Keratinocyte (primary cell): ENCODE results near the gene C10orf71.

Experiments used
- CTCF ChIP-seq, 3 experiments: IDR thresholded peaks in 1 of 3; conservative IDR thresholded peaks in 1 of 3; optimal IDR thresholded peaks in 1 of 3; 2 replicates in 2 of 3; 3 replicates in 1 of 3; pipeline versions ENCODE3 to v1.5.1; 2011; ENCODE audit warnings: low read length in 3 of 3, mild to moderate bottlenecking in 3 of 3, moderate library complexity in 2 of 3, control low read depth in 1 of 3, inconsistent platforms in 1 of 3; ENCODE audit not compliant: insufficient read depth in 2 of 3; ENCODE audit errors: extremely low read depth in 1 of 3
- EZH2 ChIP-seq: IDR thresholded peaks from one replicate; pipeline ENCODE4 v1.6.1; 2012; ENCODE audit warnings: inconsistent platforms, mild to moderate bottlenecking, low read length, moderate library complexity

GRCh38 chr10:49361178-49361554 is 62.2 kb downstream of the C10orf71 start:
- TF ChIP-seq CTCF (optimal IDR thresholded peaks at IDR 0.05 in 1 of 3, IDR thresholded peaks at IDR 0.05 in 1 of 3, conservative IDR thresholded peaks at IDR 0.05 in 1 of 3; ENCODE audit: extremely low read depth in 1 of 3, insufficient read depth in 2 of 3, low read length in 3 of 3) (no peak), EZH2 (no peak)
